NCI-H2107 treated with DMSO at 0.1 percent for 48 hours (cell line): Measurements from ENCODE around the gene TRIM9.

Source experiments
- DNase-seq: peaks from one replicate; lab custom pipeline; 2025; ENCODE audit not compliant: unreplicated experiment; lab: John Stamatoyannopoulos, UW

TRIM9 gene

DNA sequence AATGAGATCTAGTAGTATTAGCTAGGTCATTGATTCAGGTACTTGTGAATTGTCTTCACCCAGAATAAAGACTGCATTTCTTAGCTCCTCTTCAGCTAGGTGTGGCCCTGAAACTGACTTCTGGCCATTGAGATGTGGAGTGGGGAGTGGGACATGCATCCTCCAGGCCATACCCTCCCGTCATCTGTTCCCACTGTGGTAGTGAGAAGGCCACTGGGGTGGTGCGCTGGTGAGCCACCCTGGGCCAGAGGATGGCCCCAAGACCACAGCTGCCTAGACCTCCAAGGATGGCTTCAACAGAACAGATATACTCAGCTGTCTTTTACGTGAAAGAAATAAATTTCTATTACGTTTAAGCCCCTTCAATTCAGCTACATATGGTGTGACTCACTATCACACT is 36.5 kb downstream of the TRIM9 start:
- DNase-seq = no peak

DNA sequence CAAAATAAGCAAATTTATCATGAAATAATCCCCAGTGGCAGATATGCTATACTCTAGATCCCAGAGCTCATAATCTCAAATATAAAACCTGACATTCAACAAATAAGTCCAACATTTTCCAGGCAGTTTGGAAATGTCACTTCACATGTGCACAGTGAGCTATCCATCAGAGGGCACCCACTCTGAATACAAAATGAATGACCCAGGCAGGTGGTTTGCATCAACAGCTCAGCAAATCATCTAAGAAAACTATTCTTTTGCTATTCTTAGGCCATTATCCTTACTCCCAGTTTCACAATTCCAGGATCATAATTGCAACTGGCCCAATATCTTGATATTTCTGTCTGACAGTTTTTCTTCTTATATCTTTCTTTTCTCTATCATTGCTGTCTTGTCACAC is 38.5 kb downstream of the TRIM9 start:
- DNase-seq = no peak

DNA sequence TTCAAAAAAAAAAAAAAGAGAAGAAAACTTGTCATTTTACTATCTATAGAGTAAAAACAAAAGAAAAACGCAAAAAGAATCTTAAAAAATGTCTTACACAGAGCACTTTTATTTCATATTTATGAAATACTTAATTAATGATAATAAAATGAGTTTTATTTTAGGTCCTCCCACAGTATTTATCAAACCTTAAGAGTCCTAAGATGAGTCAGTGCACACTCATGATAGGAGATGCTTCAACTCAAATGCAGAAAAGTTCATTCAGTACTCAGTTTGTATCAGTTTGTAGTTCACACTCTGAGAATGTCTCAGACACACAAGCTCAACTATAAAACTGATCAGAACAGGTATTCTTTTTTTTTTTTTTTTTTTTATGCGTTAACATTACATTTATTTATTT is 41.7 kb downstream of the TRIM9 start:
- DNase-seq = no peak

DNA sequence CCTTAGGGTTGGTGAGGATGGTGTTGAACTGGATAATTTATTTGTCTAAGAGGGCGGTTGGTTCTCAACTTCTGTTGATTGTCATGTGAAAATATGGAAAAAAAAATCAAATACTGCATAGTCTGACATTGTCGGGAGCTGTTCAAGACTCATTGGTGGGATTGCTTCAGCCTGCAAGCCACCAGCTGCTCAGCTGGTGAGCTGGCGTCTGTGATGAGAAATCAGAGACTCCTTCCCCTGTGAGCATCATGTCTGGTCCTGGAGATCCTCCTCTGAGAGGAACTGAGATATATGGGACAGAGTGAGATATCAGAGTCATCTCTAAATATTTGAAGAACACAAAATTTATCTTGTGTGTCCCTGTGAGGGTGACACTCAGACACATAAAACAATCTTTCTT is 49.9 kb downstream of the TRIM9 start:
- DNase-seq = no peak

DNA sequence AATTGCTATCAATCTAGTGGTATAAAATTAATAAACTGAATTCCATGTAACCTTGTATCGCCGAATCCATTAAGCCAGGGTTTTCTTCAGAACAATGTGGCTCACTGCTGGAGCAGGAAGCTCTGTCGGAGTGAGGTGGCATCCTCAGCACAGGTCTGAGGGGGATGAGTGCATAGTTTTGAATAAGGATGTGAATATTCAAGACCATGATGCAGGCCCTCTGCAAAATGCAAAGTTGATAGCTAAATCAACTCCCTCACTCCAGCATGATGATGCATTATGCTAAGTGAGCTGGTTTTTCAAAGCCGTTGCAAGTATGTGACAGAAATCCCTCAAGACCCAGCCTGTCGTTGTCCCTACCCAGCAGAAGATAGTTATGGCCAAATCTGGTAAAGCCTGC is 53.0 kb downstream of the TRIM9 start:
- DNase-seq = no peak

DNA sequence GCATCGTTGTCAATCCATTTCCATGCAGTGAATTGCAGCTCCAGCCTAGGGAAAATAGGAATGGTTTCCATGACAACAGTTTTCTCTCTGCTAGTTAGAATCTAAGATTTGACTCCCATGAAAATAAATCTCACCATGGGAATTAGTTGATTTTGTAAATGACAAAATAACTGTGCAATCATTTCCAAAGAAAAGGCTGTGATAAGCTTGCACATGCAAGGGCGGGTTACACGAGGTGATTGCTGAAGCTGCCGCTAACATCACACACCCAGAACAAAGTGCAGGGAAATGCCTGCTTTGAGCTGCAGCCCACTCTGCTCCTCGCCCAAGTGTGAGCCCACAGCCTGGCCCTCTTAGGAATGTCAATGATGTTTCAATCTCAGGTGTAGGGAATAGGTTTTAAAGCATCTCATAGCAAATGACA is 53.8 kb downstream of the TRIM9 start:
- DNase-seq = no peak

DNA sequence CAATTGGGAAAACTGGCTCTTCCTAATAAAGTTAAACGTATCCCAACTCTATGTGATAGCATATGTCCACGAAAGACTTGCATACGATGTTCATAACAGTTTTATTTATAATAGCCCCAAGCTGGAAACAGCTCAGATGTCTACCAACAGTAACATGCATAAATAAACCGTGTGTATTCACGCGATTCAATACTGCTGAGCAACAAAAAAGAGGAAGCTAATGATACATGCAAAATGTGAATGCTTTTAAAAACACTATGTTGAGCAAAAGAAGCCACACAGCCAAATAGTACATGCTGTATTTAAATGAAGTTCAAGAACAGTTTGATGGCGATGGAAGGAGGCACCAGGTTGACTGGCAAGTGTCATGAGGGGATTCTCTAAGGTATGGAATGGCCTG is 55.7 kb downstream of the TRIM9 start:
- no peak for DNase-seq

DNA sequence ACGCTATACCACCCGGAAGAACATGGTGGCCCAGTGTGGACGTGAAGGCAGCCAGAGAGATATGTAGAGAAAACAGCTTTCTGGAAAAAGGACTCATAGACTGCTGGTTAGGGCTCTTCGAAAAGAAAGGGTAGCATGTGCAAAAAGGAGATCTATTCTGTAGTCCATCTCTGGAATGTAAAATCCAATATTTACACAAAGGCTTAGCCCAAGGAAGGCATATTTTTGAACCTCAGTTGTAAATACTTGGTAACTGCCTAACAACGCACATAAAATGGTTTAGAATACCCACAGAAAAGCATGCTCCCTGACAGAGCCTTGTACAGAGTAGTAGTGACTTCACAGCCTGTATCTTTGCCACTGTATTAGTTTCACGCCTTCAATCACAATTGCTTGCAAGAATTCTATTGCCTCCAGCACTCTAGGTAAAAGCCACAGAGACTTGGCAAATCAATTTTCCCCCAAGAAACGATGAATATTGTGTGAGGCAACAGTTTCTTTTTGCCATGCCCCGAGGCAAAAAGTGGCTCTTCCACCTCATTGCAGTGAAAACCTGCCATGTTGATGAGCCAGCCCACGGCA is 59.2 kb downstream of the TRIM9 start:
- DNase-seq = no peak

DNA sequence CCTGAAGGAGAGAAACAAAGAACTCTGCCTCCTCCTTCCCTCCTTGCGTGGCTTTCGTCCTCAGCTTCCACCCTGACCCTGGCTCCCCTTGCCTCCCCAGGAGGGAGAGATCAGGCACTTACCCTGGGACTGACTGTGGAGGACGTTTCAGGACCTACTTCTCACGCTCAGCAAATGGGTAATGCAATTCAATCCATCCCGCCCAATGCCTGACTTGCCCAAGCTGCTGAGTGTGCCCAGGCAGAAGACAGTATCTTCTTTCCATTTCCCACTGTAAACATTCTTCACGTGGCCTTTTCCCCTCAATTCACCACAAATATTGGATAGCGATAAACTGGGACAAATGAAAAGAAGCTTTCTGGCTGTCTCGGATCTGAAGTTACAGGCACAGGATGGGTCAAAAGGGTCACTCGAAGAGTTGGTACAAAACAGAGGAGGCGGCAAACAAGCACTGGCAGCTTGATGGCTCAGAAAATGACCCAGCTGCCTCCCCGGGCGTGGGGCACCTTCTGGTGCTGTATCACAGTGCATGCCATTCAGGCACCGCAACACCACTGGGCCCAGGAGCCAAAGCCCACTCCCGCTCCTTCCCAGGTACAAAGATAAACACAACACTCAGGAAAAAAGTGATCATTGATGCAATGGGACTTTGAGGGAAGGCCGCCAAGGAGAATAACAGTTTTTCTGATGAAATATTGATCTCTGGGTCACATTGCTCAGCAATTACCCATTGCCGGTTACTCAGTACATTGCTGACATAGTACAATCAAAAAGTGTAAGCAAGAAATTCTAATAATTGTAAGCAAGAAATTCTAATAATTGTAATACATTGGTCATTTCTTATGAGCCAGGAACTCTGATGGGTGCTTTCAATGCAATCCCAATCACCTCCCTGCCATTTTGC is 65.8 kb downstream of the TRIM9 start:
- DNase-seq = no peak

DNA sequence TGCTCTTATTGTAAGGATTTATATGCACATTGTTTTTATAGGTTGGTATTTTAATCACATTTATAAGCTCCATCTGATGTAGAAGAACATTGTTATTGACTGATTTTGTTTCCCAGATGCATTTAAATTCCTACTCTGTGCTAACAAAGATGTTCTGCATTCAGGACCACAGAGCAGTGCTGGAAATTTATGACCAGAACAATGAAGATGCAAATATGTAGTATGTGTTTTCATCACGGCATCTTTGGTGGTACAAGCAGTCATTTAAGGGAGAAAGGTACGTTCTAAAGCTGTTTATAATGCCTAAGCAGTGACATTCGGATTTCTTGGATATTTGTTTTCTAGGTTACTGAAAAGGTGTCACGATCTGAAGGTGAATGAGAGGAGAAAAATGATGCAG is 66.5 kb downstream of the TRIM9 start:
- no peak for DNase-seq

DNA sequence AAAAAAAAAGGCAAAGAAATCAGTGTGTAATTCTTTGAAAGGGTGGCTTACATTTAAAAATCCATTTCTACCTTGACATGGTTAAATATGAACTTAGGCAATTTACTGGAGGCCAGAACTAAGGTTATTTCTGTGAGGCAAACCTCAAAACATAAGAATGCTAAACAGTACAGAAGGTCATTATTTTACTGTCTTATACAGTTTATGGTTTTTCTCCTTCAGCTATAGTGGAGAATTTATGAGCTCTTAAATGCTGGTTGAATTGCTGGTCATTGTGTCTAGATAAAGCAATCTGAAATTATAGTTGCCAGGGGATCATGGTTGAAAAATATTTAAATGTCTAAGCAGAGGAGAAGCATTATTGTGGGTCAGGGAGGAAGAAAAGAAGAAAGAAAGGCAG is 70.5 kb downstream of the TRIM9 start:
- no peak for DNase-seq

DNA sequence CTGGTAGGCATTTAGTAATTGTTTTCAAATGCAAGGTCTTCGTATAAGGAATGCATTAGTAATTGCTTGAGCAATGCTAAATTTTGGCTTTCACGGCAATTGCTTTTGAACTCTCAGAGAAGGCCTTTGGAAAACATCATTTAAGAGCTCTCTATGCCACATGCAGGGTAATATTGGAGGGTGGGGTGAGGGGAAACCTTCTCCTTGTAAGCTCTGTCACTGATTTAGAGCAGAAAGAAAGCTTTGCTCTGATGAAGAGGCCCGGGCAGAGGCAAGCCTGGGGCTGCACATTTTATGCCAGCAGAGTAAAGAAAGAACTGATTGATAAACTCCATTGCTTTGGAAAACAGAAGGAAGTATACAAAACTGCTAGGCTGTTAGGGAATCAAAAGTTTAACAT is 70.9 kb downstream of the TRIM9 start:
- no peak for DNase-seq

DNA sequence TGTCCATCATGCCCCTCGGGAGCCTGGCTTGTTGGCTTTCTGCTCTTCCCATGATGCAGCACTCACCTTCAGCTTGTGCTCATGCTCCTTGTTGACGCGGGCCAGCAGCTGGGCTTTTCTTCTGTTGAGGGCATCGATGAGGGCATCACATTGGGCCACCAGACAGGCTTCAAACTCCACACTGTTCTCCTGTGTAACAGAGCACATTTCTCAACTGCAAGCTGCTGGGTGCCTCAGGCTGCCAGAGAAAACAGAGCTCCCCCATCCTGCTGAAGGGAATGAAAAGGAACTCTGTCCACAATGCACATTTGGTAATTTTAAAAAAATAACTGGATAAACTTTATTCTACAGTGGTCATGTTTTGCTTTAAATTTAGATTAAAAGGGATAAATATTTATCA is 72.1 kb downstream of the TRIM9 start:
- no peak for DNase-seq

DNA sequence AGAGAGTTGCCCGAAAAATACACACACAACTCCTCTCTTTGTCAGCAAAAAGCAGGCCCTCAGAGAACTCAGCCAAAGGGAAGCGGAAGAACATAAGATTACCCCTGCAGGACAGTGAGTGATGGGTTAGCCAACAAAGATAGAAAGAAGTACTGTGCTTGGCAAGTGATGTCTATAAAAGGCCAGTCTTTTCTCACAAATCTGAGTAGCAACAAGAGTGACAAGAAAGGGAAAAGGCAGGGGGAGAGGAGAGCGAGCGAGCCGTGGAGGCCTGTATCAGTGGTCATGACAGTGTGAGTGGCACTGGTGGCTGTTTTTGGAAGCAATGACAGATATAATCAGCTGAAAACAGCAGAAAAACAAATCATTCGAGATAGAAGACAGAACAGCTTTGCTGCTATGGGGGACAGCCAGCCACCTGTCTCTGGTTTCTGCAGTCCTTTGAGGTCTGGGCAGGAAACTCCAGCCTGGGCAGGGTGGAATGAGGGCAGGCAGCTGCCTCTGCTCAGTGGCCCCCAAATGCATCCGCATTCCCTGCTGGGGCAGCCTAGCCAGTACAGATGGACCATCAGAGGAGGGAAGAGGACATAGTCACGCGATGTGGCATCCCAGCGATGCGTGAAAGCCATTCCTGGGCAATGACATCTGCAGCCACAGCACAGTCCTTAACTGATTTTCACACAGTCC is 74.7 kb downstream of the TRIM9 start:
- DNase-seq = no peak

DNA sequence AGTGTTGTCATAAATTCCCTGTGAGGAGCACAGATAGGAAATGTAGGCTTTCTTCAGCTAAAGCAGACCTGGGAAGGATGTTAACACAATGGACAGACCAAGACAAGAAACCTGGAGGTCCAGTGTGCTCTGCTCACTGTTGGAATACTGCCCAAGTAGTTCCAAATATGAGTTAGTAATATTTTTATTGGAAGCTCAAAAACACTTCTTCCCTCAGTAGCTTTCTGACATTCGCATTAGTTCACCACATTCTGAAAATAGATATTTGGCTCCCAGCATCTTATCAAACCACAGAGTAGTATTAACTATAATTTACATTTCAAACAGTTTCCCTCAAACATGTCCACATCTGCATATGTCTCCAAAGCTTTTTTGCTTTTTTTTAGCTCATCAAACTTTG is 75.8 kb downstream of the TRIM9 start:
- DNase-seq = no peak

DNA sequence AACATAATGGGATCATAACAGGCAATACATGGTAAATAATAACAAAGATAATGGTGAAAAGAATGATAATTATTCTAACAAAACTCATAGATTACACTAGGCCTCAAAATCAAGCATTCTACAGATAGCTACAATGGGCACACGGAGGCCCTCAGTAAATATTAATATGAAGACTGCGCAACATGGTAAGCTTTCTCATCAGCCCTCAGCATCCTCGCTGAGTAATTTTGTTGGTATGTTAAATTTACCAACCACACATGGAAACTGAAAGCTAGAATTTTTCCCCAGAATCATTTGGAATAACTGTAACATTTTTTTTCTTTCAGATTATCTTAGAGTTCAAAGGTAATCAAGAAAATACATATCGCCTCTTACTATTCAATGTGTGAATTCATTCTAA is 76.4 kb downstream of the TRIM9 start:
- no peak for DNase-seq

DNA sequence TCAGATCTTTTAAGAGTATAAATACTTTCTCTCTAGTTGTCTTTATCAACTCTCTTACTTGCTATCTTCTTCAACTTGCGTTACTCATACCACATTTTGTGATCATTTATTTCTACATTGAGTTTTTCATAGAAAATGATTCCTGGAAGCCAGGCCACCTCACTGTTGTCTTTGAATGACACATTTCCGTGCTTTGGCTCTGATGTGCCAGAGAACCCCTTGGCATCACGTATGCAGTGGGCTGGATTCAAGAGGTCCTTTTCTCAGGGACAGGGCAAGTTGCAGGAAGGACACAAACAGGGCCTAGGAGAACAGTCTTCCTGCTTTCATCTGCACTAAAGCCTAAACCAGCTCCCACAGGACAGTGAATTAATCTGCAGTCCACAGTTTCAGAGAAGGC is 80.3 kb downstream of the TRIM9 start:
- no peak for DNase-seq

DNA sequence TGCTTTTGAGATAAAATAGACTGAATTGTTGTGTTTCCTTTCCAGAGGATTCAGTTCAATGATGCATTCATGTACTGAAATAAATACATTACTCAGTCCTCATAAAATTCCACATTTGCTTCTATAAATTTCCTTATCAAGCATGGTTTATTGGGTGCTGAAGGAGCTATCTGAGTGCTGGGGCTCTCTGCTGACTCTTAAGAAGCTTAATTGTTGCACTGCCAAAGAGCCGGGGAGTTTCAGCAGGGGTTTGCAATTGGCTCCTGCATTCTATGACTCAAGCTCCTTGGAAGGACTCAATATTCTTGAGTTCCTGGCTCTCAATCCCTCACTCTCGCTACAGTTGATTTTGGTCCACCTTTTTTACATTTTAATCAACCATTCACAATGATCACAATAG is 80.8 kb downstream of the TRIM9 start:
- no peak for DNase-seq

DNA sequence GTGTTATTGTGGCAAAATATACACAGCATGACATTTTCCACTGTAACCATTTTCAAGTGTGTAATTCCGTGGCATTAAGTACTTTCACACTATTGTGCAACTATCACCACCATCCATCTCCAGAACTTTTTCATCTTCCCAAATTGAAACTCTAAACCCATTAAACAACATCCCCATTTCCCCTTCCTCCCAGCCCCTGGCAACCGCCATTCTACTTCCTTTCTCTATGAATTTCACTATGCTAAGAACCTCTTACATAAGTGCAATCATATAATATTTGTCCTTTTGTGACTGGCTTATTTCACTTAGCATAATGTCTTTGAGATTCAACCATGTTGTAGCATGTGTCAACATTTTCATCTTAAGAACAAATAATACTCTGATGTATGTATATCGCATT is 82.8 kb downstream of the TRIM9 start:
- DNase-seq = no peak

DNA sequence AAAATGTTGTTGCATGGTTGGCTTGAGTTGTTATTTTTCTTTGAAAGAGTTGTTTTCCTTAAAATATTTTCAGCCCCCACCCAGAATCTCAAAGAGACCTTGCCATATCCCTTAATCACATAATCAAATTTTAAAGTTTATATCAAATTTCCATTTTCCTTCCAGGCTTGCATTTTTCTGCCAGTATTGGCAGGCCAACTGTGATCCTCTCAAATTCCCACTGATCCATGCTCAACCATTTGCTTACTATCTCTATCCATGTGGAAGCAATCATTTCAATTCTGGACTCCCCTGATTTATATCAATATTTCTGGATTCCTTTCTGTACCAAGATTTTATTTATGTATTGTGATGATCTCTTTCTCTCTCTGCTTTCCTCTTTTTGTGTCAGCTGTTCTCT is 86.5 kb downstream of the TRIM9 start:
- DNase-seq = no peak

DNA sequence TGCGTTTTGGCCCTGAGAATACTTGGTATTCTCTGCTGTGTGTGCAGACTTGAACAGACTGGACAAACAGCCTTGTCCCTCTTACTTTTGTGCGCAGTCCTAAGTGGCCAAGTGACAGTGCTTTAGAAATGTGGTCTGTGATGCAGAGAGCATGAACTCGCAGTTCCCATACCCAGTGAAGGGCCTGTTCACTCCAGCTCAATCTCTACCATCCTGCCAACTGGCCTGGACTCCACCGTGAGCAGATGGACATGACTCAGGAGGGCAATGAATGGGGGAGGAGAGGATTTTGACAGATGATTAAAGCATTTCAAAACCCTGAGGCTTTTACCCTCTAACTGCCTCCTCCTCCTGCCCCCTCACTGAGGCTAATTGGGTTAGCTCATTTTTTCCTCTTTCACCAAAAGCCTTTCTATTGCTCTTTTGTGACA is 88.1 kb downstream of the TRIM9 start:
- DNase-seq = no peak

DNA sequence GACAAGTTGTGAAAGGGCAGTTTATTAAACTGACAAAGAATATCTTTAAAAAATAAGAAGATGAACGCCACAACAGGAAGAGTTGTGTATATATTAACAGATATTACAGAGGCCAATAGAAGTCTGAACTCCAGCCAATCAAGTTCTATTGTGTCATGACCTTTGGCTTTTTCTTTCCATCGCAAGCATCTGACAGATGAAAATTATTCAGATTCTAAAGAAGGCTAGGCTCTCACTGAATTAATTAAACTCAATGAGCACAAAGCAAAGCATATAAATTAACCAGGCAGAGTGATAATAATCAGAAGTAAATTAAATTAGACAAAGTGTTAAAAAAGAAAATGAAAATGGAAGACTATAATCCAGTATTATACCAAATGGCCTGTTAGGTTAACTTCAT is 88.6 kb downstream of the TRIM9 start:
- DNase-seq = no peak
